Measurements from ENCODE around the gene SLC16A7.

Gene SLC16A7

DNA sequence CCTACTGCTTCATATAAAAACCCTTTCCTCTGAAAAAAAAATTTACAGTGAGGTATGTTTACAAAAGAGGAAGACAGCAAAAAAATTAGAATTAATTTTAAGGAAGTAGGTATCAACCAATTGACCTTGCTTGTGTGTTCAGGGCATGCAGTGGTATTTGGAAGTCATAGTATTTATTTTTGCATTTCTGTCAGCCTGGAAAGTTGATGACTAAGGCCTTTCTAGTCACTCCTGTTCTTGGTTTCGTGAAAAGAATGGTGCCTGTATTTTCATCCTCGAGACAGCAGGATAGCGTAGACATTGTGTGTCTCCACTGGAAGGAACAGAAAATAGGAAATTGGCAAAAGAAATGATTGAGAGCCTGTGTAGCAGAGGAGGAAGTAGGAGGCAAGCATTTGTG, 24.5 kb downstream of the SLC16A7 start:
- DNase-seq (ENCODE audit: low read depth in 3 of 3), result no peak

DNA sequence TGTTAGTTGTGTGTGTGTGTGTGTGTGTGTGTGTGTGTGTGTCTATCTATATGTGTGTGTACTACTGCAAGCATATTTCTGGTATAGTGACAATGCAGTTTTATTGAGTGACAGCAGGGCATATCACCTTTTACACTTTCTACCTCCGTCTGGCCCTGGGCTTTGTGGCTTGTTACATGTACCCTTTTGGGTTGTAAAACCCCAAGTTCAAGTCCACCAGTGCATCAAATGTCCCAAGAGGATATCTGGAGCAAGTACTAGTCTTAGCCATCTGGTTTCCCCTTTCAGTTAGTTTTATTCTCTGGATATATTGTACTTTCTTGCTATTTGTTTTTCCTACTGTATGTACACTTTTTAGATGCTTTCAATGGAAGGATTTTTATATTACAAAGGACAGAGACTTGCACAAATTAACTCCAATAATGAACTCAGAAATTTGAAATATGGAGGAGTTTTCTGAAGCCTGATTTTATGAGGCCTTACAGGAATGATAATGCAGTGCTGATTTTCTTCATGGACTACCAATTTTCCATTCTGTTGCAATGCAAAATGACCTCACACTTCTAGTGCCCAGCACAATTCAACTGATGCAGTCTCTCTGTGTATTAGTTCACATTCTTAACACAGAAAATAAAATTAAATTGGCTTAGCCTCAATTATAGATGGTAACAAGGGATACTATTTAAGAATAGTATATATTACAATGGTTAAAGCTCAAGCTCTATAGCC, 29.1 kb downstream of the SLC16A7 start:
- DNase-seq (ENCODE audit: low read depth in 3 of 3), result no peak

DNA sequence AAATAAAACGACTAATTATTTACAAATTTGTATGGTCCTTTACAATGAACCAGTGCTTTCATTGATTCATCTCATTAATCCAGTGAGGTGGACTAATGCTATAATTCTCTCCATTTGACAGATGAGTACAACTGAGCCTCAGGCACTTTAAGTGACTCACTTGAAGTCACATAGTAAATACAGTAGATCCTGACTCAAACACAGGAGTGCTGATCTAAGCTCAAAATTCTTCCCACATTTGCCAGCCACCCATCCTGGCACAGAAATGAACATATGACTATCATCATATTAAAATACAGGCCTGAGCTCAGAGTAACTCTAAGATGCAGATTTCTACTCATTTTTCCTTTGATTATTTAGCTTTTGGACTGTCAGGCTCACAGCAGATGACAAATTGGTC, 30.6 kb downstream of the SLC16A7 start:
- DNase-seq (ENCODE audit: low read depth in 3 of 3), result no peak

GRCh38 chr12:59627582-59627981, 31.8 kb downstream of the SLC16A7 start:
- no peak for DNase-seq (ENCODE audit: low read depth in 3 of 3)

DNA sequence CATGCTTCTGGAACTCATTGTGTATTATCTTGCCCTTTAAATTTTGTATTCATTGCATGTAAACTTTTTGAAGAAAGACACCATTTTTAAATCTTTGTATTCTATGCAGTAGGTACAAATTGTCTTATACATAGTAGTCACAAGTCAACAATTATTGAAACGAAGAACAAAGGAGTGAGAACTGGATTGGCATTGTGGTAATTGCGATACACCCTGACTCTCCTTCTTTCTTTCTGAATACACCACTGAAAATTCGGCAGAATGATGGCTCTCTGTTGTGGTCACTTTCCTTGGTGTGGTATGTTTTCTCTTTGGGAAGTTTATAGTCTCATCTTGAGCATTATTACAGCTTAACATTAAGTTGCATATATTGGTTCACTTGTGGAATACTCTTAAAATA, 34.1 kb downstream of the SLC16A7 start:
- DNase-seq (ENCODE audit: low read depth in 3 of 3), result no peak

GRCh38 chr12:59632408-59632807, 36.6 kb downstream of the SLC16A7 start:
- no peak for DNase-seq (ENCODE audit: low read depth in 3 of 3)

GRCh38 chr12:59634254-59634653, 38.4 kb downstream of the SLC16A7 start:
- DNase-seq (ENCODE audit: low read depth in 3 of 3), result no peak

- DNase-seq (ENCODE audit: low read depth in 3 of 3), result no peak
These were observed 41.3 kb downstream of the SLC16A7 start for GRCh38 chr12:59636945-59637691.

GRCh38 chr12:59637692-59638070, 41.9 kb downstream of the SLC16A7 start:
- DNase-seq (ENCODE audit: low read depth in 3 of 3), result no peak

- DNase-seq (ENCODE audit: low read depth in 3 of 3), result no peak
These were observed 47.7 kb downstream of the SLC16A7 start for GRCh38 chr12:59643550-59643949.

DNA sequence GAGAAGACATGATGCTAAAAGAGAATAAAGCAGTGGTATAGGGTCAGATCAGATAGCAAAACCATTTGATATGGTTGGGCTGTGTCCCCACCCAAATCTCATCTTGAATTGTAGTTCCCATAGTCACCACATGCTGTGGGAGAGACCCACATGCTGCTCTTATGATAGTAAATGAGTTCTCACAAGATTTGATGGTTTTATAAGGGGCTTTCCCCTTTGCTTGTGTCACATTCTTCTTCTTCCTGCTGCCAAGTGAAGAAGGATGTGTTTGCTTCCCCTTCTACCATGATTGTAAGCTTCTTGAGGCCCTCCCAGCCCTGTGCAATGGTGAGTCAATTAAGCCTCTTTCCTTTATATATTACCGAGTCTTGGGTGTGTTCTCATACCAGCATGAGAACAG, 49.4 kb downstream of the SLC16A7 start:
- no peak for DNase-seq (ENCODE audit: low read depth in 3 of 3)

GRCh38 chr12:59646636-59647035, 50.8 kb downstream of the SLC16A7 start:
- no peak for DNase-seq (ENCODE audit: low read depth in 3 of 3)

DNA sequence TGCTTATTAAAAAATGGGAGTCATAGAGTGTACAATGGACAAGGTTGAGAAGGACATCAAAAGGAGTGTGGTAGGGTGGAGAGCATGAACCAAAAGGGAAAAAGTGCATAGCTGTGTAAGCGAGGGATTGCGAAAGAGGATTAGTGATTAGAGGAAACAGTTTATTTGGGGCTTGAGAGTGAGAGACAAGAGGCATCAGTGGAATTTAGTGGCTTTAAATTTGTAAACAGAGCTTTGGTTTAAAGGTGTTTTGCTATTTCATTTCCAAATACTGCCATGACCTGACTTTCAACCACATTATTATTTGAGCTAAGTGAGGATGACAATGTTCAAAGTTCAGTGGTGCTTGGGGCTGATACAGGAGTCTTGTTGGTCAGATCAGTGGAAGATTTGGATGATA, 53.4 kb downstream of the SLC16A7 start:
- DNase-seq (ENCODE audit: low read depth in 3 of 3), result no peak

DNA sequence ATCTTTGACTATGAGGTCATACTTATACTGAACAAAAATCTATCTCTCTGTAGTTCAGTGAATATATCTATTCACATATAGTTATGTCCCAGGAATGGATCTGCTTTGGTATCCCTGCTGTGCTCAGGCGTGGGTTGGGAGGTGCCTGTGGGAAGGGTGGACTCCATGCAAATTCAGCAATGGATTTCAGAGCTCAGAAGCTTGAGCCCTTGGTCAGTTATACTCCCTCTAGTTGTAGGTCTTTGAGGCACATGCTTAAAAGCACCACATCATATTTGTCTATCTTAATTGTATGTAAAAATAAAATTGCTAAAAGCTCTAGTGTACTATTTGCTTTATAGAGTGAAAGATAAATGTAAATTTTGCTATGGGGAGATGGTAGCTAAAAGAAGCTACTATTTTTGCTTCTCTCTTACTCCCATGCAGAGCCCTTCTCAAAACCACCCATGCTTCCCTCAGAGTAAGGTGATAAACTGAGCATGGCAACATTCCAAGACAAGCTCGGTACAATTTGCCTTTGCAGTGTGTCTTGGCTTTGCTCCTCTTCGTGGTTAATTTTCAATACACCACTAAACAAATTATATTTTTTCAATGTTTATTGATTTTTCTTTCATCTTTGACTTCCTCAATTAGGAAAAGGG, 54.9 kb downstream of the SLC16A7 start:
- DNase-seq (ENCODE audit: low read depth in 3 of 3), result no peak

DNA sequence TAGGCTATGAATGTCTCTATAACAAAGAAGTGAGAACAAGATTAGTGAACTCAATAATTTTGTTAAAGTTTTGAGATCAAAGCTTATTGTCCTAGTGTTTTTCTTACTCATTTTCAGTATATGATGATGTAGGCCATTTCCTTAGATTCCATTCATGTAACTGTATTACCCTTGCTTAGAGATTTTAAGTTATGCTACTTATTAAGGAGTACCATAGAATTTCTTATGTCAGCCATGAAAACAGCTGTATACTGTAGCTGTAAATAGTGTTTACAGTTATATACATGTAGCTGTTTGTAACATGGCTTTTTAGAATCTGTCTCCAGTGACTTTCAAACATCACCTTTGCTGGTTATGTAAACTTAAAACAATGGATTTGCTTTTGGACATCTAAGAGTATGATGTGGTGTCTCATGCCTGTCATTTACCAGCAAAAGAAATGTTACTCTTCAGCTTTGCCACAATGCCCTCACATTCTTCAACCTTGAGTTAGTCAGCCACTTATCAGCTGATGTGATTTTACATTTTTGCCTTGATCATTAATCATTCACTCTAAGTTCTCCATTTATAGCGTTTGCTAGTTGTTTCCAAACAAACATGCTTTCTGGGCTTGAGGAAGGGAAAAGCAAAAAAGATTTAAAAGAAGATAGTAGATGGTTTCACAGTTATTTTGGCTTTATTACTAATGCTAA, 55.5 kb downstream of the SLC16A7 start:
- no peak for DNase-seq (ENCODE audit: low read depth in 3 of 3)

DNA sequence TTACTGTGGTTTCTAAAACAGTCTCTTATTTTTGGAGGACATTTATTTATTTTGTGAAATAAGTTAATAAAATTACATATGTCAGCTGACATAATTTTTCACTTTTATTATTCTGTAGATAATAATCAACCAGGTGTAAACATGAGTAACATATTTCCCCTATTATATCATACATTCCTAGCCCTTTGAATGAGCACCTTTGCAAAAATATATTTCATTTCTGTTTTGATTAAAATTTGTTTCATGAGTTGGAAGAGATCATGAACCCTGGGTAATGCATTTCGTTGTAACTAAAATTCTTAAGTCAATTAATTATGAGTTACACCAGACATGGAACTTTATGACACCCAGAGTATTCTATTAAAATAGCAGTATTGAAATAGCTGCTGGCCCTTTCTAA, 56.3 kb downstream of the SLC16A7 start:
- no peak for DNase-seq (ENCODE audit: low read depth in 3 of 3)

- no peak for DNase-seq (ENCODE audit: low read depth in 3 of 3)
These were observed 58.2 kb downstream of the SLC16A7 start for GRCh38 chr12:59654061-59654460.

DNA sequence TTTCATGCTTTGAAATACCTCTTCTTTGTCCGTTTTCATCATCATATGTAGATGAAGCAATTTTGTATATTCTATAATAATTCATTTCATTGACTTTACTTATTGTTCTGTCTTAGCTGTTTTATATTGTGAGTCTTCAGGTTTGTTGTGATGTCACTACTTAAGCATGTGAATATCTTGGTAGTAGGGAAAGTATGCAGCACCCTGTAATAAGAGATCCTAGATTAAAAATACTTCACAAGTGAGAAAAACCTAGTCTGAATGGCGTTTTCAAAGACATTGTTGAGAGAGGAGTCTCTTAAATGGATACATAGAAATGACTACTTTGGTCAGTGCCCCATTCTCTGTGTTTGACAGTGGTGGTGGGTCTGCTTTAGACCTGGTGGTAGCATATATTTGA, 61.4 kb downstream of the SLC16A7 start:
- DNase-seq (ENCODE audit: low read depth in 3 of 3), result no peak

DNA sequence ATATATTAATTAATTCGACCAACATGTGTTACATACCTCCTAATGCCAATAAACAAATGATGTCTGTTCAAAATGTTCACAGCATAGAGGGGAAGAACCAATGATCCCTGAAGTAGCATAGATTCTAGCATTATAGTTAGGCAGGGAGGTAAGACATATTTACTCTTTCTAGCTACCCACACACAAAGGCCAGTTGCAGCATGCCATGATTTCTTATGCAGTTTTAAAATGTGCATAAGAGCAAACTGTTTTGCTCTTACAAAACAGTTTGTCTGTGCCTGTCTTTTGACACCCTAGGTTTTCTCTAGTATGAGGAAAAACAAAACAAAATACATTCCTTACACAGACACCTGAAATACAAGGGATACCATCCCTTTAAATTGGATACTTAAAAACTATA, 61.9 kb downstream of the SLC16A7 start:
- no peak for DNase-seq (ENCODE audit: low read depth in 3 of 3)

- DNase-seq (ENCODE audit: low read depth in 3 of 3), result no peak
These were observed 64.3 kb downstream of the SLC16A7 start for GRCh38 chr12:59660148-59660547.

- no peak for DNase-seq (ENCODE audit: low read depth in 3 of 3)
These were observed 65.2 kb downstream of the SLC16A7 start for GRCh38 chr12:59660921-59661597.

GRCh38 chr12:59664495-59664894, 68.7 kb downstream of the SLC16A7 start:
- no peak for DNase-seq (ENCODE audit: low read depth in 3 of 3)

Data from stimulated activated CD4-positive, alpha-beta T cell treated with anti-CD3 and anti-CD28 coated beads, TNF-alpha, amount 100 ng/mL, for 4 hours (primary cell).